Trophoblast cell (in vitro differentiated cells and primary cell): ENCODE data around the gene C4B.
"Not testable (repeated sequence)": the region's sequence is repeated elsewhere in the genome, so short reads cannot be mapped to it uniquely, and the experiment has no call there.

ENCODE experiments used
- DNase-seq, 2 donors: peaks; one replicate each; pipeline ENCODE4 v3.0.0-alpha.2; 2016
- H2AFZ ChIP-seq: 2 replicates; pipeline ENCODE4 v1.6.1; 2013; ENCODE audit warnings: low read length, moderate library complexity, mild to moderate bottlenecking; ENCODE audit not compliant: insufficient read depth, poor library complexity
- H2AK5ac ChIP-seq: 2 replicates; pipeline ENCODE4 v1.6.1; 2013; ENCODE audit warnings: mild to moderate bottlenecking, low read length
- H2BK120ac ChIP-seq: 2 replicates; pipeline ENCODE4 v1.6.1; 2013; ENCODE audit warnings: low read length, mild to moderate bottlenecking, moderate library complexity; ENCODE audit not compliant: insufficient read depth, poor library complexity
- H2BK12ac ChIP-seq: 2 replicates; pipeline ENCODE4 v1.6.1; 2013; ENCODE audit warnings: mild to moderate bottlenecking, low read length, moderate library complexity
- H2BK5ac ChIP-seq: 2 replicates; pipeline ENCODE4 v1.6.1; 2013; ENCODE audit warnings: low read length, low read depth, moderate library complexity, mild to moderate bottlenecking; ENCODE audit not compliant: poor library complexity
- H3K14ac ChIP-seq: 2 replicates; pipeline ENCODE4 v1.6.1; 2013; ENCODE audit warnings: mild to moderate bottlenecking, low read length
- H3K18ac ChIP-seq: 2 replicates; pipeline ENCODE4 v1.6.1; 2013; ENCODE audit warnings: mild to moderate bottlenecking, low read length
- H3K23ac ChIP-seq: 2 replicates; pipeline ENCODE4 v1.6.1; 2013; ENCODE audit warnings: low read length
- H3K27ac ChIP-seq: 2 replicates; pipeline ENCODE4 v1.5.1; 2013; ENCODE audit warnings: low read depth, mild to moderate bottlenecking, inconsistent platforms, low read length, moderate library complexity
- H3K27me3 ChIP-seq: 2 replicates; pipeline ENCODE4 v1.6.1; 2013; ENCODE audit warnings: inconsistent platforms, mild to moderate bottlenecking, low read length, moderate library complexity; ENCODE audit not compliant: insufficient read depth
- H3K36me3 ChIP-seq, 2 experiments: 1 replicate in 1 of 2; 2 replicates in 1 of 2; pipeline ENCODE4 v1.6.1; 2013; ENCODE audit warnings: low read length in 2 of 2, mild to moderate bottlenecking in 2 of 2, moderate library complexity in 1 of 2; ENCODE audit not compliant: insufficient read depth in 2 of 2, control insufficient read depth in 1 of 2
- H3K4ac ChIP-seq: 2 replicates; pipeline ENCODE4 v1.6.1; 2013; ENCODE audit warnings: low read depth, mild to moderate bottlenecking, low read length, moderate library complexity
- H3K4me1 ChIP-seq, 2 experiments: 1 replicate in 1 of 2; 2 replicates in 1 of 2; pipeline ENCODE4 v1.6.1; 2013; ENCODE audit warnings: low read length in 2 of 2, mild to moderate bottlenecking in 2 of 2, moderate library complexity in 1 of 2; ENCODE audit not compliant: insufficient read depth in 2 of 2, control insufficient read depth in 1 of 2
- H3K4me2 ChIP-seq: 2 replicates; pipeline ENCODE4 v1.6.1; 2013; ENCODE audit warnings: inconsistent platforms, mild to moderate bottlenecking, low read length, moderate library complexity
- H3K4me3 ChIP-seq: 2 replicates; pipeline ENCODE4 v1.5.1; 2013; ENCODE audit warnings: mild to moderate bottlenecking, low read depth, low read length, inconsistent platforms
- H3K79me1 ChIP-seq: one replicate; pipeline ENCODE4 v1.6.1; 2013; ENCODE audit warnings: low read length
- H3K79me2 ChIP-seq: 2 replicates; pipeline ENCODE4 v1.6.1; 2013; ENCODE audit warnings: low read length, mild to moderate bottlenecking; ENCODE audit not compliant: control insufficient read depth, insufficient read depth, poor library complexity
- H3K9ac ChIP-seq: 2 replicates; pipeline ENCODE4 v1.6.1; 2013; ENCODE audit warnings: mild to moderate bottlenecking, low read length
- H3K9me3 ChIP-seq: 2 replicates; pipeline ENCODE4 v1.6.1; 2013; ENCODE audit warnings: low read depth, mild to moderate bottlenecking, control low read depth, inconsistent platforms, low read length; ENCODE audit not compliant: insufficient read depth
- H4K12ac ChIP-seq: 2 replicates; pipeline ENCODE4 v1.6.1; 2013; ENCODE audit warnings: low read depth, mild to moderate bottlenecking, low read length, moderate library complexity
- H4K8ac ChIP-seq: 2 replicates; pipeline ENCODE4 v1.6.1; 2013; ENCODE audit warnings: low read depth, mild to moderate bottlenecking, low read length, moderate library complexity
- H4K91ac ChIP-seq: one replicate; pipeline ENCODE4 v1.6.1; 2013; ENCODE audit warnings: low read depth, mild to moderate bottlenecking, low read length, moderate library complexity
- WGBS: extraction: QIAGEN DNeasy Blood & Tissue Kit; methylation state at CpG from one replicate; pipeline ENCODE4 v1.1.7; 2013; ENCODE audit warnings: missing lambda C conversion rate; ENCODE audit not compliant: insufficient read length, insufficient coverage; ENCODE audit errors: extremely low coverage; 5-methylcytosine and 5-hydroxymethylcytosine counted together

The C4B gene

DNA sequence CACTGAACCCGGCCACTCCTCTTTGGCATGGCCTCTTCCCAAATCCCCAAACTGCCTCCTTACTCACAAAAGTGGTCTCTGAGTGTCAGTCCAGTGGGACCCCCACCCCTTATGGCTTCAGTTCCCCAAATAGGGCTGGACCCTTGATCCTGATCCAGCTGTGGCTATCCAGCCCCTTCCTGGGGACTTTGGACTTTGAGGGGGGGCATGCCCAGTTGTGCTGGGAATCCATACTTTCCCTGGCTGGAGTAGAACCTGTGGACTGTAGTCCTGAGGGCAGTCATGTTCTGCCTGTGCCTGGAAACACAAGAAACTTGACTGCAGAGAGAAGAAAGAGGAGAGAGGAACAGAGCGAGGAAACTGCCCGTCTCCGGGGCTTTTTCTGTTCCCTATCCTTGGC, 10.2 kb upstream of the C4B start:
- not testable (repeated sequence) for H3K18ac ChIP-seq, DNase-seq, H3K4ac ChIP-seq, H2AFZ ChIP-seq, H3K4me2 ChIP-seq, H3K27ac ChIP-seq, H3K9me3 ChIP-seq, H3K4me1 ChIP-seq, H3K4me3 ChIP-seq, H3K27me3 ChIP-seq, H3K9ac ChIP-seq, H3K79me2 ChIP-seq, H2BK5ac ChIP-seq, H3K14ac ChIP-seq, H2BK12ac ChIP-seq, H2BK120ac ChIP-seq, H2AK5ac ChIP-seq, H3K23ac ChIP-seq, H4K91ac ChIP-seq, H3K79me1 ChIP-seq, H4K12ac ChIP-seq, H3K36me3 ChIP-seq, H4K8ac ChIP-seq
- no CpG with 5 or more reads among the region's 4 CpGs for WGBS

DNA sequence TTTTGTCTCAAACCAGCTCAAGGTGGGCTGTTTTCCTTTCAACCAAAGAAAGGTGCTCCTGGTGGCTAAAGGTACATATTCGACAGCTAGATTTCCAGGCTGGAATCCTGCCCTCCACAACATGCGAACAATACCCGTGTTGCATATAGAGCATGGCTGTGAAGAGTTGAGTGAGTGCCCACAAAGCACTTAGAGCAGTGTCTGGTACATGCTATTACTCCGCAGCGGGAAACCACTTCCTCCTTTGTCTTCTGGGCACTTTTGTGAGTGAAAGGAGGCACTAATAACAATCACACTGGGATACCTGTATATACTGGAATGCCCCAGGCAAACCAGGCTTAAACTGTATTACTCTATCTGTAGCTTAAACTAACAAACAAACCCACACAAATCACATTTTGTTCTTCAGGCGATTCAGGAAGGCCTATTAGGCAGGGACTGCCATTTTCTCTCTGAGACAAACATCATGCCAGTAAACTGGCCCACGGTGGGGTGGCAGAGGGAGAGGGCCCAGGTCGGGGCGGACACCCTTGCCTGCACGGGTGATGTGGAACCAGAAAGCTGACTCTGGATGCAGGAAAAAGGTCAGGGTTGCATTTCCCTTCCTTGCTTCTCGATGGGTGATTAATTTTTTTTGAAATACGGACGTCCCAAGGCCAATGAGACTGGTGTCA, 9.6 kb upstream of the C4B start:
- H3K9ac ChIP-seq, H3K27ac ChIP-seq, H3K4me3 ChIP-seq, H4K8ac ChIP-seq, H3K36me3 ChIP-seq, H3K4ac ChIP-seq, H2BK12ac ChIP-seq, H3K23ac ChIP-seq, H3K18ac ChIP-seq, H3K4me2 ChIP-seq, H4K12ac ChIP-seq, H2AK5ac ChIP-seq, H2BK120ac ChIP-seq, DNase-seq, H3K14ac ChIP-seq, H3K27me3 ChIP-seq, H4K91ac ChIP-seq, H3K79me2 ChIP-seq, H2AFZ ChIP-seq, H3K4me1 ChIP-seq, H3K9me3 ChIP-seq, H2BK5ac ChIP-seq, H3K79me1 ChIP-seq: not testable (repeated sequence)
- WGBS: no CpG with 5 or more reads among the region's 13 CpGs

DNA sequence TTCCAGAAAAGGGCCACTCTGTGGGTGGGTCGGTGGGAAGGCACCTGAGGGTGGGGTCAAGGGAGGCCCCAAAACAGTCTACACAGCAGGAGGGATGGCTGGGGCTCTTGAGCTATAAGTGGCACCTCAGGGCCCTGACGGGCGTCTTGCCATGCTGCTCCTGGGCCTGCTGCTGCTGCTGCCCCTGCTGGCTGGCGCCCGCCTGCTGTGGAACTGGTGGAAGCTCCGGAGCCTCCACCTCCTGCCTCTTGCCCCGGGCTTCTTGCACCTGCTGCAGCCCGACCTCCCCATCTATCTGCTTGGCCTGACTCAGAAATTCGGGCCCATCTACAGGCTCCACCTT, 9.1 kb upstream of the C4B start:
- not testable (repeated sequence) for H3K27ac ChIP-seq, H3K27me3 ChIP-seq, H3K79me1 ChIP-seq, H2AK5ac ChIP-seq, H2BK120ac ChIP-seq, H3K14ac ChIP-seq, H3K4ac ChIP-seq, H3K23ac ChIP-seq, H4K12ac ChIP-seq, H4K8ac ChIP-seq, H3K79me2 ChIP-seq, H3K9me3 ChIP-seq, H3K9ac ChIP-seq, H2AFZ ChIP-seq, H3K18ac ChIP-seq, H2BK5ac ChIP-seq, H3K4me1 ChIP-seq, DNase-seq, H3K36me3 ChIP-seq, H3K4me2 ChIP-seq, H3K4me3 ChIP-seq, H4K91ac ChIP-seq, H2BK12ac ChIP-seq
- WGBS: no CpG with 5 or more reads among the region's 9 CpGs

DNA sequence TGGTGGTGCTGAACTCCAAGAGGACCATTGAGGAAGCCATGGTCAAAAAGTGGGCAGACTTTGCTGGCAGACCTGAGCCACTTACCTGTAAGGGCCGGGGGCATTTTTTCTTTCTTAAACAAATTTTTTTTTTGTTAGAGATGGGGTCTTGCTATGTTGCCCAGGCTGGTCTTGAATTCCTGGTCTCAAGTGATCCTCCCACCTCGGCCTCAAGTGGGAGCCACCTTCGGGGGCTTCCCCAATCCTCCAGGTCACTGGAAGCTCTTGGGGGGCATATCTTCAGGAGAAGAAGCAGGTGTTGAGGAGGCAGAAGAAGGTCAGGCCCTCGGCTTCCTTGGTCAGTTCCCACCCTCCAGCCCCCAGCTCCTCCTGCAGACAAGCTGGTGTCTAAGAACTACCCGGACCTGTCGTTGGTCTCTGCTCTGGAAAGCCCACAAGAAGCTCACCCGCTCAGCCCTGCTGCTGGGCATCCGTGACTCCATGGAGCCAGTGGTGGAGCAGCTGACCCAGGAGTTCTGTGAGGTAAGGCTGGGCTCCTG, 8.5 kb upstream of the C4B start:
- not testable (repeated sequence) for H4K12ac ChIP-seq, H3K36me3 ChIP-seq, H2BK120ac ChIP-seq, H4K8ac ChIP-seq, H3K14ac ChIP-seq, H3K23ac ChIP-seq, H2BK5ac ChIP-seq, H2AK5ac ChIP-seq, H3K9ac ChIP-seq, H3K18ac ChIP-seq, H3K9me3 ChIP-seq, H3K27me3 ChIP-seq, H3K79me2 ChIP-seq, H3K79me1 ChIP-seq, H3K27ac ChIP-seq, H4K91ac ChIP-seq, H3K4me3 ChIP-seq, H2BK12ac ChIP-seq, H3K4ac ChIP-seq, DNase-seq, H3K4me2 ChIP-seq, H2AFZ ChIP-seq, H3K4me1 ChIP-seq
- WGBS: no CpG with 5 or more reads among the region's 8 CpGs
